Neural crest cell (in vitro differentiated cells): Measurements from ENCODE around the gene ATG2B. TPM values are rescaled to one million over a fixed set of nuclear protein-coding genes. Genes with fewer than 3 reads are reported as not detected.

Source experiments
- DNase-seq: peaks from one replicate; pipeline ENCODE4 v3.0.0; 2021; ENCODE audit warnings: low read depth, mixed read lengths, low spot score
- H3K27ac Mint-ChIP-seq: one replicate; pipeline ENCODE4 v1.8.0; 2021; ENCODE audit warnings: mild to moderate bottlenecking, mixed read lengths; ENCODE audit not compliant: unreplicated experiment
- H3K27me3 Mint-ChIP-seq: 2 replicates; pipeline ENCODE4 v1.8.0; 2021; ENCODE audit warnings: low read depth, mild to moderate bottlenecking, mixed read lengths
- H3K36me3 Mint-ChIP-seq: 2 replicates; pipeline ENCODE4 v1.8.0; 2021; ENCODE audit warnings: low read depth, mild to moderate bottlenecking, mixed read lengths
- H3K4me1 Mint-ChIP-seq: 2 replicates; pipeline ENCODE4 v1.8.0; 2021; ENCODE audit warnings: mixed read lengths
- H3K4me3 Mint-ChIP-seq: one replicate; pipeline ENCODE4 v1.8.0; 2021; ENCODE audit warnings: mild to moderate bottlenecking, mixed read lengths
- H3K9me3 Mint-ChIP-seq: 2 replicates; pipeline ENCODE4 v1.8.0; 2021; ENCODE audit warnings: mixed read lengths
- CTCF ChIP-seq: fragments of 200-600 bp; sonication (generic); conservative IDR thresholded peaks from 2 replicates; pipeline ENCODE4 v1.5.0; 2021; ENCODE audit warnings: antibody characterized with exemption, mild to moderate bottlenecking
- total RNA-seq: library from RNA; stranded (reverse); gene quantifications from 2 replicates; pipeline ENCODE4 v1.2.1, GENCODE V29; 2021

The ATG2B gene
- total RNA-seq, 1 donor from 2014 or later = 19.5 TPM

- TF ChIP-seq CTCF = no peak
- Mint-ChIP-seq H3K4me3 (peak overlapping the region; percentile 91), H3K27ac (no peak overlapping the region), H3K27me3 (peaks cover 15% of the 10 kb centered on the region), H3K4me1 (peaks cover 17% of the 10 kb centered on the region), H3K36me3 (no peaks in the 10 kb centered on the region), H3K9me3 (no peaks in the 10 kb centered on the region)
- no peak for DNase-seq
Observed at GRCh38 chr14:96390965-96391292, 27.8 kb upstream of the ATG2B start.

GRCh38 chr14:96385385-96385784 lies 22.2 kb upstream of the ATG2B start:
- peaks cover 6% of the 10 kb centered on the region for H3K27me3 Mint-ChIP-seq
- H3K27ac Mint-ChIP-seq = no peak overlapping the region

GRCh38 chr14:96384740-96385139 lies 21.6 kb upstream of the ATG2B start:
- Mint-ChIP-seq H3K27ac (no peak overlapping the region), H3K36me3 (no peaks in the 10 kb centered on the region), H3K4me1 (no peaks in the 10 kb centered on the region), H3K4me3 (no peak overlapping the region), H3K9me3 (no peaks in the 10 kb centered on the region), H3K27me3 (no peaks in the 10 kb centered on the region)
- no peak for DNase-seq
- TF ChIP-seq CTCF = no peak

More at GRCh38 chr14:96385385-96385784, 22.2 kb upstream of the ATG2B start:
- DNase-seq = no peak
- Mint-ChIP-seq H3K36me3 (no peaks in the 10 kb centered on the region), H3K4me3 (no peak overlapping the region), H3K4me1 (no peaks in the 10 kb centered on the region), H3K9me3 (no peaks in the 10 kb centered on the region)
- no peak for TF ChIP-seq CTCF

- TF ChIP-seq CTCF = no peak
- Mint-ChIP-seq H3K27ac (no peak overlapping the region), H3K4me1 (no peaks in the 10 kb centered on the region), H3K27me3 (no peaks in the 10 kb centered on the region), H3K4me3 (no peak overlapping the region), H3K36me3 (no peaks in the 10 kb centered on the region), H3K9me3 (no peaks in the 10 kb centered on the region)
- no peak for DNase-seq
Observed at GRCh38 chr14:96384053-96384452, 20.9 kb upstream of the ATG2B start.

GRCh38 chr14:96383445-96383844 lies 20.3 kb upstream of the ATG2B start:
- Mint-ChIP-seq H3K27me3 (no peaks in the 10 kb centered on the region), H3K36me3 (no peaks in the 10 kb centered on the region), H3K9me3 (no peaks in the 10 kb centered on the region), H3K4me1 (no peaks in the 10 kb centered on the region), H3K27ac (no peak overlapping the region), H3K4me3 (no peak overlapping the region)
- no peak for DNase-seq
- no peak for TF ChIP-seq CTCF

DNA sequence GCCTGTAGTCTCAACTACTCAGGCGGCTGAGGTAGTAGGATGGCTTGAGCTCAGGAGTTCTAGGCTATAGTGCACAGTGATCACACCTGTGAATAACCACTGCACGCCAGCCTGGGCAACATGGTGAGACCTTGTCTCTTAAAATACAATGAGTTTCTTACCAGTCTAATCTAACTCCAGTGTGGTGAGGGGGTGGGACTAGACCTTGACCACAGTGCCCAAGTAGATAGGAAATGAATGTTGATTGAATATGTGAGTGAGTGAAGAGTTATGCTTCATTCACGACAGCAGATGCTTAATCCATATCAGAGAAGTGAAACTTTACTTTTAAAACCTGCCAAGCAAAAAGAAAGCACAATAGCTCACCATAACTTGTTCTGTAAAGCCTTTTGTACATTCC lies 17.6 kb upstream of the ATG2B start:
- Mint-ChIP-seq H3K4me1 (no peaks in the 10 kb centered on the region), H3K4me3 (no peak overlapping the region), H3K9me3 (no peaks in the 10 kb centered on the region), H3K27ac (no peak overlapping the region), H3K27me3 (no peaks in the 10 kb centered on the region), H3K36me3 (peaks cover 3% of the 10 kb centered on the region)
- TF ChIP-seq CTCF = no peak
- DNase-seq = no peak
